Measurements from ENCODE around the gene ORC3. TPM values are rescaled to one million over a fixed set of nuclear protein-coding genes. Genes with fewer than 3 reads are reported as not detected.

Gene ORC3
- total and polyA plus RNA-seq, 2 experiments from 2014 or later = 32.4 to 35.3 TPM

DNA sequence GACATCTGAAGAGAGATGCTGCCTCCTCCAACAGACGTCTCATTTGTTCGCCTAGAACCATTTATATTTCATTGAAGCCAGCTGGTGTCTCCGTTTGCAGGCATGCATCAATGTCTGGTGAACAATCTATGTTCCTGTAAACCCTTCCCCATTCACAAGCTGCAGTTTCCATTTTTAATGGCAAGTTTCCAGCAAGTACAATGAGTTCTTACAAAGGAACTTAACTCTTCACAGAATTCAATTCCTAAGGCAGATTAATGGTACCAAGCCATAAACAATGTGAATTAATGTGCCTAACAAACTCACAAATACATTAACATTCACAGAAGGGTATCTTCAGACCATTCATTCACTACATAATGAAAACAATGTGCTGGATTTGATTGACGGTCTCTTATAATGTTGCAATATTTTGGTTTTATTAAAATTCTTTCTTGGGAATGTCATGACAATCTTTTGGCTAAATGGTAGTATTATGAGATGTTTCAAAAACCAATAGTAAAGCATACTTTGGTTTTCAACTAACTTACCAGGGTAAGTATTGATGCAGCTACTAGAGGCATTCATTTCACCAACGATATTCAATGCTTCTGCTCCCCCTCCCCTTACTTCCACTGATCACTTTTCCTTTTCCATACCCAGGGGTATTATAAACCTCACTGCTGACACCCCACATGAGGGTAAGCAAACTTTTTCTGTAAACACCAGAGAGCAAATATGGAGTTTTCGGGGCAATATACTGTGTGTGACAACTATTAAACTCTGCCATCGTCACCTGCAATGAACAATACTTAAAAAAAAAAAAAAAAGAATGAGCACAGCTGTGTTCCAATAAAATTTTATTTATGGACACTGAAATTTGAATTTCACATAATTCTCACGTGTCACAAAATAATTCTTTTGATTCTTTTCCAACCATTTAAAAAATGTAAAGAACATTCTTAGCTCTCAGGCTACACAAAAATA is 107.9 kb downstream of the ORC3 start:
- 27 to 29% methylated on average over 8 of the region's 8 CpGs for WGBS, 2 experiments (ENCODE audit: low coverage in 1 of 2, low lambda C conversion rate in 2 of 2, missing lambda C conversion rate in 2 of 2)
- no peaks in the 10 kb centered on the region for H3K9me3 ChIP-seq (ENCODE audit: low read depth)
- in situ Hi-C loops (cut with MboI) = no loop called here
- no peak for TF ChIP-seq EZH2 (IDR thresholded peaks at IDR 0.05; ENCODE audit: insufficient read depth, poor library complexity, severe bottlenecking)
- no peak for TF ChIP-seq EZH2phosphoT487 (IDR thresholded peaks at IDR 0.05; ENCODE audit: insufficient read depth, low read depth)
- H2AFZ ChIP-seq = no peak overlapping the region
- peaks cover 91% of the 10 kb centered on the region for H3K79me2 ChIP-seq (ENCODE audit: insufficient read depth)
- DNase-seq = peak; percentile 76
- H3K27me3 ChIP-seq (replicated peaks; ENCODE audit: insufficient read depth) = no peaks in the 10 kb centered on the region
- H3K9ac ChIP-seq = peak overlapping the region; percentile 97
- H3K4me2 ChIP-seq (ENCODE audit: unreplicated experiment) = peak overlapping the region; percentile 96
- H3K27ac ChIP-seq = peak overlapping the region; percentile 92
- no peaks in the 10 kb centered on the region for H3K36me3 ChIP-seq (ENCODE audit: low read depth)
- peaks cover 37% of the 10 kb centered on the region for H4K20me1 ChIP-seq (ENCODE audit: insufficient read depth)
- H3K4me1 ChIP-seq (ENCODE audit: insufficient read depth) = peaks cover 40% of the 10 kb centered on the region
- peak overlapping the region; percentile 94 for H3K4me3 ChIP-seq
- H3K9me2 ChIP-seq (ENCODE audit: insufficient read depth) = no peaks in the 10 kb centered on the region
- H3F3A ChIP-seq (ENCODE audit: insufficient read depth) = peaks cover 48% of the 10 kb centered on the region

DNA sequence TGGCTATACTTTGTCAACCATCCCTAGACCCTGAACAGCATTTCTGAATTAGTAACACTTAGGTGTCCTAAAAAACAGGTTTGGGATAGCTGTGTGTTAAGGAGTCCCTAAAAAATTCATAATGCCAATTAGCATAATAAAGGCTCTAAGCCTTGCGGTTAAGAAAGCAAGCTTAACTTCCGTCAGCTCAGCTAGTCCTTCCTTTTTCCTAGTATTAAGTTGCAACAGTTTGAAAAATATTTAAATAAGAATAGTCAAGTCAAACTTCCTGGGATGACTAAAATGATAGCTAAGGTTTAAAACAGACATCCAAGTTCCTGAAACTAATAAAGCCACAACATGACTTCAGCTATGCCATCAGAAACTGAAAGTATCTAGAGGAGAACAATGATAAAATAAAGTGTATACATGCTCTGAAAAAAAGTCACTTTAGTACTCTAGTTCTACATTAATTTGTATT is 108.6 kb downstream of the ORC3 start:
- no peaks in the 10 kb centered on the region for H3K27me3 ChIP-seq (replicated peaks; ENCODE audit: insufficient read depth)
- H3F3A ChIP-seq (ENCODE audit: insufficient read depth) = peaks cover 52% of the 10 kb centered on the region
- in situ Hi-C loops (cut with MboI) = no loop called here
- H3K9me2 ChIP-seq (ENCODE audit: insufficient read depth) = no peaks in the 10 kb centered on the region
- no peaks in the 10 kb centered on the region for H3K36me3 ChIP-seq (ENCODE audit: low read depth)
- H2AFZ ChIP-seq = no peak overlapping the region
- H3K9ac ChIP-seq = peak overlapping the region; percentile 97
- peak; percentile 52 for DNase-seq
- no peaks in the 10 kb centered on the region for H3K9me3 ChIP-seq (ENCODE audit: low read depth)
- peak overlapping the region; percentile 94 for H3K4me3 ChIP-seq
- peak overlapping the region; percentile 96 for H3K4me2 ChIP-seq (ENCODE audit: unreplicated experiment)
- TF ChIP-seq EZH2 (IDR thresholded peaks at IDR 0.05; ENCODE audit: insufficient read depth, poor library complexity, severe bottlenecking) = no peak
- TF ChIP-seq EZH2phosphoT487 (IDR thresholded peaks at IDR 0.05; ENCODE audit: insufficient read depth, low read depth) = no peak
- H3K79me2 ChIP-seq (ENCODE audit: insufficient read depth) = peaks cover 84% of the 10 kb centered on the region
- WGBS, 2 experiments (ENCODE audit: low coverage in 1 of 2, low lambda C conversion rate in 2 of 2, missing lambda C conversion rate in 2 of 2) = 27 to 50% methylated on average over 2 of the region's 2 CpGs
- H4K20me1 ChIP-seq (ENCODE audit: insufficient read depth) = peaks cover 33% of the 10 kb centered on the region
- peak overlapping the region; percentile 92 for H3K27ac ChIP-seq
- H3K4me1 ChIP-seq (ENCODE audit: insufficient read depth) = peaks cover 45% of the 10 kb centered on the region

DNA sequence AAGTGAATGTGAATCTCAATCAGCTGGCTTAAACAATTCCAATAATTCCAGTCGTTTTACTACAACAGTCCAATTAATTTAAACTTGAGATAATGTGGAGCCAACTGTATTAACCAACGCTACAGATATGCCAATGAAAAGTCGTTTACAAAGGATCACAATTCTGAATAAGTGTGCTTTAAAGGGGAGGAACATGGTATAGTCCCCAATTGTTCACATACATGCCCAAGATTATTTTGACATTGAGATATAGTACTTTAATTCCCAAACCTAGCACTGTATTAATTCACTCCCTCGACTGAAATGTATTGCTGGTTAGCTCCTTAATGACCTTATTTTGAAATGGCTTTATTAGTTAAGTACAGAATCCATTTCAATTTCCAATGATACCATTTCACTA is 109.6 kb downstream of the ORC3 start:
- no peak for DNase-seq
- Histone ChIP-seq H3F3A (ENCODE audit: insufficient read depth) (peaks cover 52% of the 10 kb centered on the region), H3K4me2 (ENCODE audit: unreplicated experiment) (peak overlapping the region; percentile 96), H3K36me3 (ENCODE audit: low read depth) (no peaks in the 10 kb centered on the region), H3K4me3 (peak overlapping the region; percentile 94), H3K4me1 (ENCODE audit: insufficient read depth) (peaks cover 35% of the 10 kb centered on the region), H3K27ac (peak overlapping the region; percentile 92), H3K9ac (peak overlapping the region; percentile 97), H2AFZ (no peak overlapping the region), H4K20me1 (ENCODE audit: insufficient read depth) (peaks cover 32% of the 10 kb centered on the region), H3K9me3 (ENCODE audit: low read depth) (no peaks in the 10 kb centered on the region), H3K27me3 (replicated peaks; ENCODE audit: insufficient read depth) (no peaks in the 10 kb centered on the region), H3K9me2 (ENCODE audit: insufficient read depth) (no peaks in the 10 kb centered on the region), H3K79me2 (ENCODE audit: insufficient read depth) (peaks cover 74% of the 10 kb centered on the region)
- WGBS, 2 experiments (ENCODE audit: low coverage in 1 of 2, low lambda C conversion rate in 2 of 2, missing lambda C conversion rate in 2 of 2) = 2 to 5% methylated on average over 4 of the region's 4 CpGs
- in situ Hi-C loops (cut with MboI) = no loop called here
- TF ChIP-seq EZH2 (IDR thresholded peaks at IDR 0.05; ENCODE audit: insufficient read depth, poor library complexity, severe bottlenecking) (no peak), EZH2phosphoT487 (IDR thresholded peaks at IDR 0.05; ENCODE audit: insufficient read depth, low read depth) (no peak)

DNA sequence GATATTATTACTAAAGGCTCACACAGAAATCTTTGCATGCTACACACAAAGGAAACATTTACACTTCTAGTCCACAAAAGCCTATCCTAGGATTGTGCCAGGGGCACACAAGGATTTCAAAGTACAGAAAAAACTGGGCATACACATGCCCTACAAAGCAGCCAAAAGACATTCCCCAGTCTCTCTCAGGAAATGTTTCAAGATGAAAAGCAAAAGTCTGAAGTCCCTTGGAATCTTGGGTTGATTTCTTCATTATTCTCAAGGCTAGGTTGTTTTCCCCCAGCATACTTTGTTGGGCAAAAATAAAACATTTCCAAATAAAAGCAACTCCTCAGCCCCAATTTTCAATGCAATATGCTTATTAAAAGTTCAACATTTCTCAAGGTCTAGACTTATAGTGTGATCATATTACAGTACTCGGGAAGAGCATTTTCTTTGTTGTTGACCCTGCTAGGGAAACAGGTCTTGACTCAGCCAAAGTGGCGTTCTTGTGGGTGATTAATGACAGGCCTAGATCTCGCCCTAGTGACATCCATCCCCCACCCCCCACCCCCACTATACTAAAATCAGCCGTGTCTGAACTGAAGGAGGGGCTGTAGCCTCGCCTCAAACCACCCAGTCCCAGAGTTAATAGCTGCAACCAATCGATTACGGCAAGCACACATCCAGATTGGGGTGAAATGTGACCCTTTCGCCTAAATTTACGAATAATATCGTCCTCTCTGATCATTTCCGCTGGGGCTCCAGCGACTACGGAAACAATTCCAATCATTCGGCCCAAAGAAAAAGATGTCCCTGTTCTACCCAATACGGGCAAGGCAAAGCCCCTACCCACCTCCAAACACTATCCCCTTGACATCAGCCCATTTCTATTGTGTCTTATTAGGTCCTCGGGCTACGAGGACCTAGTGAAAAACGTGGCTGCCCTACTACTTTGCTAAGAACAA is 110.7 kb downstream of the ORC3 start:
- H3K9ac ChIP-seq = peak overlapping the region; percentile 97
- peak overlapping the region; percentile 94 for H3K4me3 ChIP-seq
- H3F3A ChIP-seq (ENCODE audit: insufficient read depth) = peaks cover 57% of the 10 kb centered on the region
- H3K27me3 ChIP-seq (replicated peaks; ENCODE audit: insufficient read depth) = no peaks in the 10 kb centered on the region
- peak overlapping the region; percentile 96 for H3K4me2 ChIP-seq (ENCODE audit: unreplicated experiment)
- peaks cover 30% of the 10 kb centered on the region for H4K20me1 ChIP-seq (ENCODE audit: insufficient read depth)
- peaks cover 32% of the 10 kb centered on the region for H3K4me1 ChIP-seq (ENCODE audit: insufficient read depth)
- WGBS, 2 experiments (ENCODE audit: low coverage in 1 of 2, low lambda C conversion rate in 2 of 2, missing lambda C conversion rate in 2 of 2) = 1% methylated on average over 18 of the region's 18 CpGs
- peak overlapping the region; percentile 61; the same call in 1 of the 2 replicates for H2AFZ ChIP-seq
- no peak for TF ChIP-seq EZH2 (IDR thresholded peaks at IDR 0.05; ENCODE audit: insufficient read depth, poor library complexity, severe bottlenecking)
- no peak for TF ChIP-seq EZH2phosphoT487 (IDR thresholded peaks at IDR 0.05; ENCODE audit: insufficient read depth, low read depth)
- no peaks in the 10 kb centered on the region for H3K36me3 ChIP-seq (ENCODE audit: low read depth)
- H3K9me2 ChIP-seq (ENCODE audit: insufficient read depth) = no peaks in the 10 kb centered on the region
- H3K27ac ChIP-seq = peak overlapping the region; percentile 92
- DNase-seq = peak; percentile 82
- in situ Hi-C loops (cut with MboI) = no loop called here
- H3K79me2 ChIP-seq (ENCODE audit: insufficient read depth) = peaks cover 63% of the 10 kb centered on the region
- no peaks in the 10 kb centered on the region for H3K9me3 ChIP-seq (ENCODE audit: low read depth)

Data from GM23248 (cell line).